ENCODE data around the gene LYRM4. TPM values are rescaled to one million over a fixed set of nuclear protein-coding genes. Genes with fewer than 3 reads are reported as not detected.

Gene LYRM4
- total and polyA plus RNA-seq, 2 donors (not counting 1 experiment from before 2014, with no cell fraction given): 14.5 to 31.9 TPM

GRCh38 chr6:5102267-5102970, 158.3 kb downstream of the LYRM4 start:
- Histone ChIP-seq H3K27me3 (ENCODE audit: control insufficient read depth, insufficient read depth, low read length) (no peaks in the 10 kb centered on the region), H3K4me2 (ENCODE audit: extremely low read depth, insufficient read depth, low read length) (no peak overlapping the region), H3K79me2 (ENCODE audit: control insufficient read depth, insufficient read depth, low read length) (no peaks in the 10 kb centered on the region), H3K4me1 (ENCODE audit: control insufficient read depth, extremely low read depth, insufficient read depth, low read length) (no peaks in the 10 kb centered on the region), H3K27ac (ENCODE audit: insufficient read depth, low read length) (no peak overlapping the region), H3K36me3 (ENCODE audit: control insufficient read depth, insufficient read depth, low read length) (no peaks in the 10 kb centered on the region), H2AFZ (ENCODE audit: low read length) (no peak overlapping the region), H4K20me1 (ENCODE audit: control insufficient read depth, extremely low read depth, insufficient read depth, low read length) (no peaks in the 10 kb centered on the region), H3K9ac (ENCODE audit: insufficient read depth, low read length) (no peak overlapping the region), H3K4me3 (replicated peaks in 1 of 4; ENCODE audit: control extremely low read depth in 1 of 4, insufficient read depth in 1 of 4, low read depth in 3 of 4, low read length in 4 of 4) (no peak overlapping the region), H3K9me3 (ENCODE audit: control insufficient read depth, insufficient read depth, low read depth, low read length) (no peaks in the 10 kb centered on the region)
- TF ChIP-seq EZH2 (IDR thresholded peaks at IDR 0.05; ENCODE audit: low read length, missing control alignments) (no peak), CTCF (conservative IDR thresholded peaks at IDR 0.05 in 1 of 2, IDR thresholded peaks at IDR 0.05 in 1 of 2; ENCODE audit: low read depth in 1 of 2, low read length in 2 of 2) (no peak)
- DNase-seq (ENCODE audit: low read depth in 2 of 2): no peak

GRCh38 chr6:5100806-5101205, 159.9 kb downstream of the LYRM4 start:
- no peaks in the 10 kb centered on the region for H3K36me3 ChIP-seq (ENCODE audit: control insufficient read depth, insufficient read depth, low read length)
- DNase-seq (ENCODE audit: low read depth in 2 of 2): no peak
- H3K4me2 ChIP-seq (ENCODE audit: extremely low read depth, insufficient read depth, low read length): no peak overlapping the region
- no peaks in the 10 kb centered on the region for H3K9me3 ChIP-seq (ENCODE audit: control insufficient read depth, insufficient read depth, low read depth, low read length)
- no peaks in the 10 kb centered on the region for H3K79me2 ChIP-seq (ENCODE audit: control insufficient read depth, insufficient read depth, low read length)
- H4K20me1 ChIP-seq (ENCODE audit: control insufficient read depth, extremely low read depth, insufficient read depth, low read length): no peaks in the 10 kb centered on the region
- H2AFZ ChIP-seq (ENCODE audit: low read length): no peak overlapping the region
- H3K27me3 ChIP-seq (ENCODE audit: control insufficient read depth, insufficient read depth, low read length): peaks cover 3% of the 10 kb centered on the region
- no peak overlapping the region for H3K4me3 ChIP-seq (replicated peaks in 1 of 4; ENCODE audit: control extremely low read depth in 1 of 4, insufficient read depth in 1 of 4, low read depth in 3 of 4, low read length in 4 of 4)
- H3K9ac ChIP-seq (ENCODE audit: insufficient read depth, low read length): no peak overlapping the region
- no peak overlapping the region for H3K27ac ChIP-seq (ENCODE audit: insufficient read depth, low read length)
- TF ChIP-seq EZH2 (IDR thresholded peaks at IDR 0.05; ENCODE audit: low read length, missing control alignments) (no peak), CTCF (conservative IDR thresholded peaks at IDR 0.05 in 1 of 2, IDR thresholded peaks at IDR 0.05 in 1 of 2; ENCODE audit: low read depth in 1 of 2, low read length in 2 of 2) (no peak)
- H3K4me1 ChIP-seq (ENCODE audit: control insufficient read depth, extremely low read depth, insufficient read depth, low read length): no peaks in the 10 kb centered on the region

GRCh38 chr6:5099537-5099936, 161.2 kb downstream of the LYRM4 start:
- Histone ChIP-seq H3K4me1 (ENCODE audit: control insufficient read depth, extremely low read depth, insufficient read depth, low read length) (peaks cover 7% of the 10 kb centered on the region), H3K9me3 (ENCODE audit: control insufficient read depth, insufficient read depth, low read depth, low read length) (no peaks in the 10 kb centered on the region), H2AFZ (ENCODE audit: low read length) (no peak overlapping the region), H3K4me2 (ENCODE audit: extremely low read depth, insufficient read depth, low read length) (no peak overlapping the region), H3K27me3 (ENCODE audit: control insufficient read depth, insufficient read depth, low read length) (peaks cover 3% of the 10 kb centered on the region), H3K79me2 (ENCODE audit: control insufficient read depth, insufficient read depth, low read length) (no peaks in the 10 kb centered on the region), H3K27ac (ENCODE audit: insufficient read depth, low read length) (no peak overlapping the region), H4K20me1 (ENCODE audit: control insufficient read depth, extremely low read depth, insufficient read depth, low read length) (no peaks in the 10 kb centered on the region), H3K4me3 (replicated peaks in 1 of 4; ENCODE audit: control extremely low read depth in 1 of 4, insufficient read depth in 1 of 4, low read depth in 3 of 4, low read length in 4 of 4) (no peak overlapping the region), H3K36me3 (ENCODE audit: control insufficient read depth, insufficient read depth, low read length) (no peaks in the 10 kb centered on the region), H3K9ac (ENCODE audit: insufficient read depth, low read length) (no peak overlapping the region)
- no peak for DNase-seq (ENCODE audit: low read depth in 2 of 2)
- TF ChIP-seq CTCF (conservative IDR thresholded peaks at IDR 0.05 in 1 of 2, IDR thresholded peaks at IDR 0.05 in 1 of 2; ENCODE audit: low read depth in 1 of 2, low read length in 2 of 2) (no peak), EZH2 (IDR thresholded peaks at IDR 0.05; ENCODE audit: low read length, missing control alignments) (no peak)
